OCI-M2 (cell line): ENCODE data around the gene C10orf143.
"Not testable (repeated sequence)": the region's sequence is repeated elsewhere in the genome, so short reads cannot be mapped to it uniquely, and the experiment has no call there.

Experiments
- DNase-seq: peaks from one replicate; lab custom pipeline; 2025; ENCODE audit not compliant: unreplicated experiment; lab: John Stamatoyannopoulos, UW

Gene C10orf143

DNA sequence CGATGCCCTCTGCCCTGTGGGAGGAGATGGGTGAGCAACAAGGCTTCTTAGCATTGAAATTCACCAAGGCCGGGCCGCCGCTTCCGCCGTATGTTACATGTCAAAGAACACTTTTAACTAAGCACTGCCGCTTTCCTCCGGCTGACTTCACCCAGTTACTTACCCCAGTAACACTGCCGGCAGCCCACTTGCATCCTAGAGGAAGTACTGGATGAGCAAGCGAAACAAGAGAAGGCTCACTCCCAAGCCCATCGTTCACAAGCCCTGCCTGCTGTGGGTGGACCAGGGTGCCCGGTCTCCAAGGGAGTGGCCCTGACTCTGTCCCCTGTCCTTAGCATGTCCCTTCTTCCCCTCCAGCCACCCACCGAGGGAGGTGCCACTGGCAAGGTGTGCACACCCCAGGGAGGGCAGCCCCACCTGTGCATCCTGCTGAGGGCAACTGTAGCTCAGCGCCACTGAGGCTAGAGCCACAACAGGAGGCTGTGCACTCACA lies 73.4 kb downstream of the C10orf143 start:
- DNase-seq: no peak

DNA sequence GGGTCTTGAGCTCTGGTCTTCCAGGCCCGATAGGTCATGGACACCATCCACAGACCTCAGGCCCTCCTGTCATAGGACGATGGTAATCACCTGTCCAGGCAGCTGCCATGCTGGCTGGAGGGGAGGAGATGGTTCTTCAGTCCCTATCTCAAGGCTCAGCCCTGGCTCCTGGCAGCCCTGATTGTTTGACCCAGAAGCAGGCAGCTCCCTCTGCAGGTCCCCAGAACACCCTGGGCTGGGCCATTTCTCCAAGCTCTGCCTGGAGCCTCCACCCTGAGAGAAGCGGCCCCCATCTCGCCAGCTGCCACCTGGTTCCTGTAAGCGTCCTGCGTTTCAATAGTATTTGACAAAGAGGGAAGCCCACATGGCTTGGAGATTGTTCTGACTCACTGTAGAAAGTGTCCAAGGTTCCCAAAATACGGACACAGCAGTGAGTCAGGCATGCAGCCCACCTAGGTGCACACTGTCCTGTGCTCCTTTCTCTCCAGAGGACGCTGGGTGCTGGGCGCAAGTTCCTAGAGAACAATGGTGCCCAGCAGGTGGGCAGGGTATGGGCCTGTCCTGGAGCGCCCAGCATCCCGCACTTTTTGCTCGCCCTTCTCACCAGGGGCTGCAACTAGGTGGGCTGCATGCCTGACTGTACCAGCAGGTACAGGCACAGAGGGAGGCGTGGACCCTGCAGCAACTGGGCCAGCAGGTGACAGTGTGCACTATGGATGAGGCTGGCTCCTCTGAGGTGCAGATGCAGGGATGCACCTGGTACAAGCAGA lies 74.1 kb downstream of the C10orf143 start:
- DNase-seq: no peak

DNA sequence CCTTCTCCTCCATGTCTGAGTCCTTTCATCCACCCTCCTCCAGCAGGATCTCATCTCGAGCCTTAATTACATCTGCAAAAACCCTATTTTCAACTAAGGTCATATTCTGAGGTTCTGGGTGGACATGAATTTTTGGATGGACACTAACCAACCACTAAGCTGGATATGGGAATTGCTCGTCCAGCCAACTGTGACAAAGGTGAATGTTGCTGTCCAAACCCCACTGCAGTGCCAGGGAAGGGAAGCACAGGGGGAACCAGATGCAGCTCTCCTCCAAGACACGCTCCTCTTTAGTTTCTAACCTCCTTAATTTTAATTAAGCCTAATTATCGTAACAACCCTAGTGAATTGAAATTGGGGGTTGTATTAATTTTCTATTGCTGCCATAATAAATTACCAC lies 81.4 kb downstream of the C10orf143 start:
- no peak for DNase-seq

DNA sequence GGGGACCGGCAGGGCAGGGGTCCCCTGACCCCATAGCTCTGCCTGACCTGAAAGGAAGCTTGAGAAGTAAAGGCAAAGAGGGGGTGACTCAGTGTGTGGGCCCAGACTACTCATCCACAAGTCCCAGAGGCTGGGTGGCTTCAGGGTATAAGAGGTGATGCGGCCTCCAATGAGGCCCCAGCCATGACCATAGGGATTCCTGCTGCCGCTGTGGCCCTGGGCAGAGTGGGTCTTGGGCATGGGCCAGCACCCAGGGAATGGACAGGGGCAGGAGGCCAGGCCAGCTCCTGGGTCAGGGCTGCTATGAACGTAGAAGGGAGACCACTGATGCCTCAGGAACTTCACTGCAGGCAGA lies 82.2 kb downstream of the C10orf143 start:
- DNase-seq: no peak

DNA sequence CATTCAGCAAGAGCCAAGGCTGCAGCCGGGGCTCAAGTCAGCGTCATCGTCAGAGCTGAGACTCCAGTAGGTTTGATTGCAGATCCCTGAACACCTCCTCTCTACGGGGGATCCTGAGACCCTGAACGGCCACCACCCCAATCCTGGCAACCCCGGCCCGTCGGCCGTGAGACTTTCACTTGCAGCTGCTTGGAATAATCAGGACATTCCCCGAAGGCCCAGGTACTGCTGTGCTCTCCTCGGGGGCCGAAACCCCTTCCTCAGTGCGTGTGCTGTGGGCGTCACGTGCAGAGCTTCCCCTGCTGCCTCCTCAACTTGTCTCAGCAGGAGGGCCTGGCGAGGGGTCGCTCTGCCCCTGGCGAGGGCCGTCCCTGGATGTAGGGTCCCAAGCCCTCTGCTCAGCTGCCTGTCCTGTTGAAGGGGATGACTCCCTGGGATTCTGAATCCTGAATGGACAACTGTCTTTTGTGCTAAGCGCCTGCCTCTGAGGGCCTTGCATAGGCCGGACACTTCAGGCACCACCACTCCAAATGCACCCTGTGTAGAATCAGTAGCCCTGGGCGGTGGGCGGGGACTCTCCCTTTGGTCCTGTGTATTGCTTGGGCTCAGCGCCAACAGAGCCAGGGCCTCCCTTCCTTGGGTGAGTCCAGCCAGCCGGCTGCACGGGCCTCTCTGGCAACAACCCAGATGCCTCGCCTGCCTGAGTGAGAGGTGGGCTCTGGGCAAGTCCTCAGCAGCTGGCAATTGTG lies 82.7 kb downstream of the C10orf143 start:
- DNase-seq: no peak

DNA sequence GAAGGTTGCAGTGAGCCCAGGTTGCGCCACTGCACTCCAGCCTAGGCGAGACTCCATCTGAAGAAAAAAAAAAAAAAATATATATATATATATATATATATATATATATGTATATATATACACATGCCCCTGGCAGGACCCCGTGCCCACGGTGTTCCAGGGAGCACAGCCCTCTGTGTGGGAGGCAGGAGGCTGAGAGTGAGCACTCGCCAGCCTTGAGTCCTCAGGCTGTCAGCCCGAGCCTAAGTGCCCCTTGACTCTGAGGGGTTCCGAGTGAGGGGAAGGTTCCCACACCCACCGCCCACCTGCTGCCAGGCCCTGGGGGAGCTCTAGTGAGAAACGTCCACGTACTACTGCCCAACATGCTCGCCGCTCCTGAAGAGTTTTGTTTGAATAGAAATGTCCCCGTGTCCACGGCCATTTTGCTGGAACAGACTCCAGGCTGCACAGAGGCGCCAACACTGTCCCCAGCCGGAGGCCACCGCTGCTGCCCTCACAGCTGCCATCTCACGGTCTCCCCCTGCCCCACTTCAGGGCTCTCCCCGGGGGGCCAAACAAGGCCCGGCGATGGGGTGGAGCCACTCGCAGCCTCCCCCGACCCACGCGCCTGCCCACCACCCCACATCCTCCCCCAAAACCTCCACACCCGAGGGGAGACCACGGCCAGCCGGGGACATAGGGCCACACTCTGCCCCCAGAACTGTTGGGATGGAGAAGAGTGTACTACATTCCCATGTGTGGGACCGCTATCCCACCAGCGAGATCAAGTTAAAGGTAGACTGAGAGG lies 83.8 kb downstream of the C10orf143 start:
- no peak for DNase-seq

DNA sequence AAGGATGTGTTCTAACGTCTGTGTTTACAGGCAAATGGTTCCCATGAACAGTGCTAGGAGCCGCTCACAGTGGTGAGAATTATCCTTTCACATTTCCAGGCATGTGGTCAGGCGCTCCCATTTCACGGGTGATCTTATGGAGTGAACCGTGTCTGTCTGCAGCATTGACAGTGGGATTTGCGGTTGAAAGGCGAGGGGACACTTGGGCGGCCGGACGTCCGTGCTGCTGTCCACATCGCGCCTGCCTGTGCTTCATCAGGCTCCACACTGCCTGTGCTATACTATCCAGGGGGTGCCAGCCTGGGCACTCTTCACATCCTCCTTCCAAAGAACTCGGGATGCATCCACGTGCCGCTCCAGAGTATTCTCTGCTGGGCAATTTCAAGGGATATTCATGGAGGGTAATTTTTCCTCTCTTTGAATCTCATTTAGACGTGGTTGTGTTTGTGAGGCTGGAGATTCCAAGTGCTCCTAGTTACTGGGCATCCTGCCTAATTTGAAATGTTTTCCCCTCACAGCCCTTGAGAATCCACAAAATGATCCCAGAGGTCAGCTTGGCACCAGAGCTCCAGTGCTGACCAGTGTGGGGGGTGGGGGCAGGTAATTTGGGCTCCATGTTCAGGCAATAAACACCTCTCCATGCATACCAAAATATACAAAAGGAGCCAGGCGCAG lies 84.7 kb downstream of the C10orf143 start:
- DNase-seq: no peak

DNA sequence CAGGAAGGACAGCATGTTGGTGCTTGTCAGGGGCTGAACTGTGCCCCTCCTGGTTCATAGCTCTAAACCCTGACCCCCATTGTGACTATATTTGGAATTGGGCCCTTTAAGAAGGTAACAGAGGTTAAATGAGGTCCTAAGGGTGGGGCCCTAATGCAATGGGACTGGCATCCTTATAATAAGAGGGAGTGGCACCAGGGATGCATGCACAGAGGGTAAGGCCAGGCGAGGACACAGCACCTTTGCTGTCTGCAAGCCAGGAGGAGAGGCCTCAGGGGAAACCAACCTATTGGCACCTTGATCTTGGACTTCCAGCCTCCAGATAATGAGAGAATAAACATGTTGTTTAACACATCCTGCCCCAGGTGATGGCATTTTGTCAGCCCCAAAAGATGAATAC lies 85.3 kb downstream of the C10orf143 start:
- DNase-seq: no peak

DNA sequence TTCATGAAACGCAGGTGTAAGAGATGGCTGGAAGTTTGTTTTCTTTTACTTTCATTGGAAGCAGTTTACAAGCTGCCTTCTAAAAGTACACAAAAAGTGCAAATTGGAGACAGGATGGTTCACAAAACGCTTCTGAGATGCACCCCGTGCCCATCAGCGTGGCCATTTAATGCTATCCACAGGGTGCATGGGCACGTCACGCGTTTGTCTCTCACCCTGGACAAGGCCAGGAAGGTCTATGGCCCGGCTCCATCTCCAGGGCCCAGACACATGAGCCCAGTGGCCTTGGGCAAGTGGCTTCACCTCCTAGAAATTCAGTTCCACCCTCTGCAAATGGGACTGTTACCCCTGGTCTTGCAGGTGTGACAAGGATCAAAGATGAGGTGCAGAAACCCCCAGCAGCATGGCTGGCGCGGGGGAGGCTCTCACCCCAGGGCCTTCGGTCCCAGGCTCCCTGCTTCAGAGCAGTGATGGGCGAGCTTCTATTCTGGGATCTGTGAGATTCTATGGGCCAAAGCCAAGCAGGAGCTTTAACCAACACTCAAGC lies 85.8 kb downstream of the C10orf143 start:
- DNase-seq: no peak

DNA sequence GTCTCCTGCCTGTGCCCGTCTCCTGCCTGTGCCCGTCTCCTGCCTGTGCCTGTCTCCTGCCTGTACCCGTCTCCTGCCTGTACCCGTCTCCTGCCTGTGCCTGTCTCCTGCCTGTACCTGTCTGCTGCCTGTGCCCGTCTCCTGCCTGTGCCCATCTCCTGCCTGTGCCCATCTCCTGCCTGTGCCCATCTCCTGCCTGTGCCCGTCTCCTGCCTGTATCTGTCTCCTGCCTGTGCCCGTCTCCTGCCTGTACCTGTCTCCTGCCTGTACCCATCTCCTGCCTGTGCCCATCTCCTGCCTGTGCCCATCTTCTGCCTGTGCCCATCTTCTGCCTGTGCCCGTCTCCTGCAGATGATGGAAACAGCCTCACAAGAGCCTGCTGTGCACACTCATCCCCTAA lies 86.3 kb downstream of the C10orf143 start:
- not testable (repeated sequence) for DNase-seq

DNA sequence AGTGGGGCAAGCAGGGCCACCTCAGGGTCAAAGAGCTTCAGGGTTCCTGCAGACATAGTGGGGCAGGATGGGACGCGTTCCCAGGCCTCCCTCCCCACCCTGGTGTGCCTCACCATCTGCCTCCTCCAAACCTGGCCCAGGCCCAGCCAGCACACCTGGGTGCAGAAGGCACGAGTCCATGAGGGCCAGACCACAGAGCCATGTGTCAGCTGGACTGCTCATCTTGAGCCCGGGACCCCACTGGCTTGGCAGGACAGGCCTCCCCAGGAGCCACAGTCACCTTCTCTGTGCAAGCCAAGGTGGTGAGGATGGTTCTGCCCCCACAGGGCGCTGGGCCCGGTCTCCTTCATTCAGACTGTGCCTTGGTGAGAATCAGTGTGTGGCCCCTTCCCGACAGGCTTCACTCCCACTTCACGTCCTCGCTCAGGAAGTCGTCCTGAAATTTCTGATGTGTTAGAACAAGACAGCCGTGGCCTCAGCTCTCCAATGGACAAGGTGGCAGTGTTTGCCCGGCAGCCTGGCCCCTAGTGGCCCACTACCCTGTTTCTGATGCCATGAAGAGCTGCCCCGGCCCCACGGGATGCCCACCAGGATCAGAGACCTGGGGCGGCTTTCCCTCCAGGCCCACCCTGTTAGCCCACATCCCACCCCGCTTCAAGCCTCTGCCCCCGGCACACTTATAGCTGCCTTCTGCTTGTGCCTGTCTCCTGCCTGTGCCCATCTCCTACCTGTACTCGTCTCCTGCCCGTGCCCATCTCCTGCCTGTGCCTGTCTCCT lies 87.0 kb downstream of the C10orf143 start:
- no peak for DNase-seq

DNA sequence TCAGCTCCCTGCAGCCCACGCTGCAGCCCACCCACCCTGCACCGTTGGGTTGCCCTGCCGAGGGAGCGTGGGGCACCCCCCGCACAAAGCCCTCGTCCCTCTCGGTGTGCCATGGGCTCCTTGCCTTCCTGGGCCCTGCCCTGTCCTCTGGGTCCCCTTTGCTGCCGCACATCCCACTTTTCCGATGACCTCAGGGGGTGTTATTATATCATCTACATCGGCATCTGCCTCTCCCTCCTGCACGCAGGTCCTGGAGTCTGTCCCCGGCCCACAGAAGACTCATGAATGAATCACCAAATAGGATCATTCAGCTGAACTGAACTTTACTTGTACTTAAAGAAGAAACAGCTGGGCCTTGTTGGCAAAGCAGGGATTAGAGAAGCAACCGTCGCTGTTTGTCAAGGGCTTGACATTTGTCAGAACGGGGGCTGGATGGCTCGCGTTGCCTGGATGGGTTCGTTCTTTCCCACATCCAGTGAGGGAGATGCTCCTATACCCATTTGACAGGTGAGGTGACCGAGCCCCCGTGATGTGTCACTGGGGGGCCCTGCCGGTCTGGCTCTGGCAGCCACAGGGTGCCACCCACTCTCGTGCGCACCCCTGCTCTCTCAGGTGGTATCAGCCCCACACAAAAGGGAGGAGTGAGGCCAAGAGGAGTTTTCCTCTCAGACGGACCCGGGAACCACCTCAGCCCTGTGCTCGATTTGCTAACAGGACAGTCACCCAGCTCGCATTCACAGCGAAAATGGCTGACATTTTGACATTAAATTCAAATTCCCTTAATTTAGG lies 87.9 kb downstream of the C10orf143 start:
- no peak for DNase-seq

DNA sequence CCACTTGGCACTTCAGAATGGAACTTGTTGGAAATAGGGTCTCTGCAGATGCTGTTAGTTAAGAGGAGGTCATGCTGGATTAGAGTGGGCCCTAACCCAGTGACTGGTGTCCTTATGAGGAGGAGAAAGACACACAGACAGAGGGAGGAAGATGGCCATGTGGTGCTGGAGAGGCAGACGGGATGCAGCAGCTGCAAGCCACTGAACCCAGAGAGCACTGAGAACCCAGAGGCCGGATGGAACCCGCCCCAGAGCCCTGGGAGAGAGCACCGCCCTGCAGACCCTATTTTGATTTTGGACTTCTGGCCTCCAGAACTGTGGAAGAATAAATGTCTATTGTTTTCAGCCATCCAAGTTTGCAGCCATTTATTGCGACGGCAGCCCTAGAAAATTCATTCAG lies 88.5 kb downstream of the C10orf143 start:
- DNase-seq: no peak

DNA sequence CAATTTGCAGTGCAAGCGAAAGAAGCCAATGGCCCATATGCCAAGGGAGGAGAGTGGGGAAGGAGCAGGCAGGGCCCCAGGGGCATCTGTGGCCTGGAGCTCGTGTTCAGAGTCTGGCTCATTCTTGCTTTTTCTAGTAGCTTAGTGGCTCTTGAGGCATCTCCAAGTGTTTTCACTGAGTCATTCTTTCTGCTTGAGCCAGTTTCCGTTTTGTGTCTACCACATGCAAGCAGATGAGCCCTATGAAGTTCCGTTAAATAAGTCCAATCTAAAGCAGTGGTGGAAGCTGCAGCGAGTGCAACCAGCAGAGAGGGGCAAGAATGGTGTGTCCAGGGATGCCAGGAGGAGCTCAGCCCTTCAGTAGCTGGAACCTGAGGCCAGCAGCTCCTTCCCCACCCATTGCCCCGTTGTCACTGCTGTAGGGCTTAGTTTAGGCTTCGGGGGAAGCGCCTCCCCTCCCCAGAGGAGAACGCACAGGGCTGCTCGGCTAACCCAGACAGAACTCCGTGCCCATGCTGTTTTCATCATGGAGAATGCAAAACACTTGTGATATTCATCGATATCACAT lies 89.2 kb downstream of the C10orf143 start:
- DNase-seq: no peak

DNA sequence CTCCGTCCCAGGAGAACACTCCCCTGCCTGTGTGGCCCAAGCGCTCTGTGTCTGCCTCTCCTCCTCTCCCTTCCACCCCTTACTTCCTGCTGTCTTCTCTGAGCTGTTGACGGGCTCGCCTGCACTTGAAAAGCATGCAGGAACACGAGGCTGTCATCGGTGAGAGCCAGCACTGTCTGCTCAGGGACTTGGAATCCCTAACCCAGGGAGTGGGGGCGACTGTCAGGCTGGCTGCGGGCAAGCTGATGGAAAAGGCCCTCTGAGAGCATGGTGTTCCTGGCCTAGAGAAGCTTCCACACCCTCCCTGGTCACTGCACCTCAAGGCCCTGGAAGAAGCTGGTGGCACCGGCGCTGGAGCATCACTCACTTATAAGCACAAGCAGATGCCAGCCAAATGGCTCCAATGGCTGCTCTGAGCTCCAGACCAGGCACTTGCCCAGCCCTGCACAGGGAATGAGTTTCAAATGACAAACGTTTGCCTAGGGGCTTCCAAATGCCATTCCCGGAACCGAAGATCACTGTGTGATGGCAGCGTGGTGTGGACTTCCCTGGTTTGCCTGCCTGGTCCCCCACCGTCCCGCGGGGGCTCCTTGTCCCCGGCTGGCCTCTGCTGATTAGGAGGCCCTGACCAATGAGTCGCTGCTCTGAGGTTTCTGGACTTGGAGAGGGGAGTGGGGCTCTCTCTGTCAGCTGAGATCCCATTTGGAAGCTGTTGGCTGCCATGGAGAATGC lies 89.8 kb downstream of the C10orf143 start:
- no peak for DNase-seq

DNA sequence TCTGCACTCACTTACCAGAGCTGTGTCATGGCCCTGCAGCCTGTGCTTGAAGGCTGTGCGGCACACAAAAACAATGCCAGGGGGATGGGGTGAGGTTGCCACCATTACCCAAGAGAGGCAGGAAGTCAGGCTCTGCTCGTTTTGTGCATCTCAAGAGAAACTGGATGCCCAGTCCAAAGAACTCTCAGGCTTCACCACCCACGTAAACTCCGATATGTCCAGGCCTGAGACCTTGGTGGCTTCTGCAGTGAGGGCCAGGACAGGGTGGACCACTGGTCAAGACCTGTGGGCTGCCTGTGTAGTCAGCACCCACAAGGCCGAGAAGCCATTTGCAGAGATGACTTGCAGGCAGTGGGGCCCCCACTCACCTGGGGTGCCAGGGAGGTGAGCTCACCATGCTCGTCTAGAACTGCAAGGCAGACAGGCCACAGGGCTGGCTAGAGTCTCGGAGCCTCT lies 91.9 kb downstream of the C10orf143 start:
- no peak for DNase-seq

DNA sequence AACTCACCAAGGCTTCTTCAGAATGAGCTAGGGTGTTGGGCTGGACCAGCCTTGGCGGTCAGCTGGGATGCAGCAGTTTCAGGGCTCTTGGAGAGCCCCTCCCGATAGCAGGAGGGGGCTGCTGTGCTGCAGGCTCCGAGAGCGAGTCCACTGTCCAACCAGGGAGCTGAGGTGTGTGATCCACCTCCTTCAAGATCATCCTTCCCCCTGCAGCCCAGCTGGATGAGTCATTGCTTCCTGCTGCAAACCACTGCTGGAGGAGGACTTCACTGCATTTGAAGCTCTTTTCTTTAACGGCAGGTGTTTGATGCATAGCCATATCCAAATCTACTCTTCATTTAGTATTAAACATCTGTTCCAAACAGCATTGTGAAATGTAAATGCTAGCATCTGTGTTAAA lies 92.4 kb downstream of the C10orf143 start:
- no peak for DNase-seq

DNA sequence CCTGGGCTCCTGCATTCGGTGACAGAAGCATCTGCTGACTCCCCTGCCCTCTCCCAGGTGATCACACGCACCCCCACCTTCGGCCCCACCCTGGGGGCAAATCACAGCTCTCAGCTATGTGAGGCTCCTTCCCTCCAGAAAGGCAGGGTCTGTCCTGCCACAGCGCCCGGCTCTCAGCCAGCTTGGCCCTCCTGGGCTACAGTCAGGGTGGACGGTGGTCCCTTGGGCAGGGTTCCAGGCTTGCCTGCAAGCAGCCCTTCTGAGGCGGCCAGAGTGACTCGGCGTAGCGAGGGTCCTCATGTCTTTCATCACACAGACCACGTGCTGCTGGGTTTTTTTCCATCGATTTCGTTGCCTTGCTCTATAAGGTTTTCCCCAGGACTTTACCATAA lies 93.0 kb downstream of the C10orf143 start:
- no peak for DNase-seq
